Iris pigment epithelial cell (primary cell): Measurements from ENCODE around the gene FAM120AOS.
A peak's percentile ranks its signal among the peaks of the same experiment; 100 is the strongest.

Experiments used
- DNase-seq: peaks from one replicate; pipeline ENCODE4 v3.0.0-alpha.2; 2011; ENCODE audit warnings: low read depth

The FAM120AOS gene

DNA sequence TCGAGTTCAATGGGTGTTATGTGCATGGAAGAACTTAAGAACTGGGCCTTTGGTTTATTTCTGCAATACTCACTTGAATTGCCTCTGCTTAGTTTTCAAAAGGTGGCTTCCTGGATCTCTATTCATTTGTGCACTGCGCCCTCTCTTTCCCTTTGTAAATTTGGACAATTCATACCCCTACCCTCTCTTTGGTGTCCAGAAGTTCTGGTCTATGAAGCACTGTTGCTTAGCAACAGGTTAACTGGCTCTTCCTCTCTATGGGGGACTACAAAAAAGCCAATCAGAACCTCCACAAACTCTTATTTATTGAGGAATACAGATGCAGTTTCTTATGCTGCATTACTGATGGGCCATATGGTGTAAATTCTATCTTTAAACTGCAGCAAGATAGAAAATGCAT, 15.4 kb downstream of the FAM120AOS start:
- no peak for DNase-seq

DNA sequence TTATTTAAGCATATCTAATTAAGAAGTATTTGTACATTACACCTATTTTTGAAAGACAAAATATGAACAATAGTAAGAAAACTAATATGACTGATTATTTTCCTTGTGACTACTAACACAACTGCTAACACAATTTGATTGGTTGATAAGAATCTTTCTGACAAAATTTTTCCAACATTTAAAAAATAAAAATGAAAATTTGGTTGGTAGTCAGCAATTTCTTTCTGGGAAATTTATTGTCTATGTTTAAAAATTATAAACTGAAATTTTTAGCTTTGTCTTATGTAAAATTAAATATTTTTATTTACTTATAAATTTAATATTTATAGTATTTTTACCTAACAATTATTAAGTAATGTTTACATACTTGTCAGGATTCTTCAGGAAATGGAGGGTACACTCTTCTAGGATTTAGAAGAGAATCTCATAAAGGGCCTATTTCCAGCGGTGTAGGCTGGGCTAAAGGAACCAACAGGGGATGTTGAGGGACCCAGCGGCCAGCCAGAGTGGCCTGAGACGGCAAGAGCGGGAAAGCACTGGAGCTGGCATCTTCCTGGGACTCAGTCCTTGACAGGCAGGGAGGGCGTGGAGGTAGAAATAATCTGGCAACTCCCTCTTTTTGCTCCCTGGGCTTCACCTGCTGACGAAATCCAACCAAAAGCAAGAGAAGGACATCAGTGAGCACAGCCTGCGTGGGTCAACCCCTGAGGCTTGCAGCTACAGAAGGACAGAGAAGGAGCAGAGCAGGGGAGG, 16.6 kb downstream of the FAM120AOS start:
- DNase-seq, result no peak

DNA sequence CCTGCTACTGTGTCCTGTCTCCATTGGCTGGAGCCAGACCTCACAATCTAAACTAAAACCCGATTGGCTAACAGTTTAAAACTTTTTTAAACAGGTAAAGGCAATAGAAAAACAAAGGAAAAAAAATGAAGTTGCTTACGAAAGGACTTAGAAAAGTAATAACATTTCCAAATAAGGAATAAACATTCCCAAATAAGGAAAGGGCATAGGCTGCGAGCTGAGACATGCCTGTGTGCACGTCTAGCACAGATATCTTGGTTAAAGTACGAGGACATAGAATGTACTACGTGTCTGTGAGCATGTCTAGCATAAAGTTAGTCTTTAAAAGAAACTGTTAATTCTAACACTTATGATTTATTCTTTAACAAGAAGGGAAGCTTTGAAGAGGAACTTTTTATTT, 17.2 kb downstream of the FAM120AOS start:
- no peak for DNase-seq

DNA sequence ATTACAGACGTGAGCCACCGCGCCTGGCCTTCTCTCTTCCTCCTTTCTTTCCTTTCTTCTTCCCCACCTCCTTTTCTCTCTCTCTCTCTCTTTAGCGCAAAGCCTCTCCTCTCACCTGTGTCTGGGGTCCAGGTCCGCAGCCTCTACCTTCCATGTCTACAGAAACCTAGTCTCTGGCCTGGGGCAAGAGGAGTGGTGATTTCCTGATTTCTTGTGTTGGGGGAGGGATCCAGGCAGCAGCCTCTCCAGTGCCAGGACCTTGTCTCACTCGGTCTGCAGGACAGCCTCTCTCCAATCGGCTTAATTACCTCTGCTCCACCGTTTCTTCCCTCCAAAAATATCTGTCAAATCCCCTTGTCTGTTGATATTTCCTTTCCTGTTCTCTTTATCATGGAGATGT, 18.0 kb downstream of the FAM120AOS start:
- DNase-seq, result no peak

DNA sequence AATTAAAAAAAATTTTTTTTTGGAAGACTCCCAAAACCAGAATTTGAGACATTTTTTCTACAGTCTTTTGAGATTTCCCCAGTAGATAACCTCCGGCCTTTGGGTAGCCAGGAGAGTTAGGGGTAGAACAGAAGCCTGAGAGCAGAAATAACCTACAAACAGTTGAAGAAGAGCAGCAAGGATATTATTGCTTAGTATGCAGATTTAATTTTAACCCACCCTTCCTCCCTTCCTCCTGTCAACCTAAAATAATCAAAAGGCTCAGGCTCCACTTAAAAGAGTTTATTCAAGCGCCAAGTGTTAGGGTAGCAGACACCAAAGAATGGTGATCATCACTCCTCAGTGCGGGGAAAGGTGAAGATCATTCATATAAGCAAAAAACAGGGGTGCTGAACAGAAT, 19.3 kb downstream of the FAM120AOS start:
- DNase-seq, result no peak

DNA sequence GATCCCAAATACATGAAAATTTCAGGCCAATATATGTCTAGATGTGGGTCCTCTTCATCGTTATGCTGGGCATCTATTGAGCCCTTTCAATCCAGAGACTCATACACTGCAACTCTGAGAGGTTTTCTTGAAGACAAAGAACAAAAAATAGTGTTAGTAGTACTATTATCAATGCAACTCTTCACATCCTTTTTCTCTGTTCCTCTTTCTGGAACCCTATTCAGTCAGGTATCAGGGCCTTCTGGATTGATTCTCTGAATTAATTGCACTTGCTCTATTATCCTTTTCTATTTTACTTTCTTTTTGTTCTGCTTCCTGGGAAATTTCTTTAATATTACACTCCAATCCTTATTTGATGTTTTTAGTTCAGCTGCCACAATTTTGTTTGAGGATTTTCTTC, 20.4 kb downstream of the FAM120AOS start:
- DNase-seq, result no peak

DNA sequence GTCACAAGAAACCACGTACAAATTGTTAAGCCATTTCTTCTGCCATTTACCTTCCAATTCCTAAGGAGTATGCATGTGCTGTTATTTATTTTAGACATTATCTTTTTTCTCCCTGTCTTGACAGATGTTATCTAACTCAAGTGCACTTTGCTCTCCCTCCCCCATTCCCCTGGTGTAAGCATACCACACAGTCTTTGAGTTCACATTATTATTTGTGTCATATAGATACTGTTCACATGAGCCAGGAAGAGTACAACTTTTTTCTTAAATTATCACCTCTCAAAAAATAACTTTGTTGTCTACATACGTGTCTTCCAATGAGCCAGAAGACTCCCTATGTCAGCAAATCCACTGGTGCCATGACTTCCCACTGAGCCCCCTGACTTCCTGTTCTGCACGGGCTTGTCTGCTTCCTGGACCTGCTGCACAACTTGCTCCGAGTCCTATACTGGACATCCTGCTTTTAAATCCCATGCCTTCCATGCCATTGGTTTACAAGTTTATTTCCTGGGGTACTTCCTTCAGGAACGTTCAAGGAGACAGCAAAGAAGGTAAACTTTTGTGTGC, 21.8 kb downstream of the FAM120AOS start:
- DNase-seq, result no peak

DNA sequence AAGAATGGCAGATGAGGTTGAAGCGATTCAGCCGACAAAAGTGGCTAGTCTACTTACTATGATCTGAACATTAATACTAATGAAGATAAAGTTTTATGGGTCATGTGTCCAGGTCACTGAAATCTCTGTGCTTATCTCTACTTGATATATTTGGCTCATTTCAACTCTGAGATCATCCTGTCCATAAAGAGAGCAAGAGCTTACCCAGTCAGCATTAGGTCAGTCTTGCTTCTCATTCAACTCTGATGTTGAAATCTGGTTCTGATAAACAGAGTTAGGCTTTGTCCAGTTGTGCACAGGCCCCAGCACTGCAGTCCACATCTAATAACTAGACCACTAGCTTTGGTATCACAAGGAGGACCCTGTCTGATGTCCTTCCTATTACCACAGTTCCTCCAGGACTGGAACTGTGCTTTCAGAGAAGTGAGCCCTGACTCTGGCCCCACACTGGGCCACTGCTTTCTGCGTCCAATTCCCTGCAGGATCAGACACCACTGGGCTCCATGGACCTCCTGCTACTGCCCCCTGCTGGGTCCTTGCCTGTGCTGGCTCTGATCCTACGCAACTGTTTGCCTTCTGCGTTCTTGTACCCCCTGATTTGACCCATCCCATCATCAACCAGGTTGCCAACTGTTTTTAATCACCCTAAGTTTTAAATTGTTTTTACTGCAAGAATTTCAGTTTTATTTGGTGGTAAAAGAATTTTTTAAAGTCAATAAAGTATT, 25.6 kb downstream of the FAM120AOS start:
- peak; percentile 21 for DNase-seq

DNA sequence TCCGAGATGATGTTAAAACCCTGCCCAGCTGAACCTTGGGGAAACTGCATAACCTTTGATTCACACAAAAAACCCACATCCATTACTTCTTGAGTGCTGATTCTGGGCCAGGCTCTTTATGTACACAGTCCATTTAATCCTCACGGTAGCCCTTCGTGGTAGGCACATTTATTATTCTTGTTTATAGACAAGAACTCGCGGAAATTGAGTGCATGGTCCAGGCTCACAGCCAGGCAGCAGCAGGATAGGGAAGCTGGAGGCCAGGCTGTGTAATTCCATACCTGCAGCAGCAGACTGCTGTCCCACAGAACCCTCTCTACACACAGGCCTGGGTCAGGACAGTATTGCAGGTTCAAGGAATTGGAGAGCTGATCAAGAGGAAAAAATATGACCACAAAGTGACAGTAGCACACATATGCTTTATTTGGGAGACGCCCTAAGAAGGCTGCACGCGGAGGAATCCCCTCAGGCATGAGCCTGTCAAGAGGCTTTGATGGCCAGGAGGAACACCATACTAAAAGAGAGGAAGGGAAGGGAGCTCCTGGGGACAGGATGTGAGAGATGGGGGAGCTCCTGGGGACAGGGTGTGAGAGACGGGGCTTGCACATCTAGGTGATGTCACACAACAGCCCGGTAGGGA, 30.3 kb downstream of the FAM120AOS start:
- no peak for DNase-seq

DNA sequence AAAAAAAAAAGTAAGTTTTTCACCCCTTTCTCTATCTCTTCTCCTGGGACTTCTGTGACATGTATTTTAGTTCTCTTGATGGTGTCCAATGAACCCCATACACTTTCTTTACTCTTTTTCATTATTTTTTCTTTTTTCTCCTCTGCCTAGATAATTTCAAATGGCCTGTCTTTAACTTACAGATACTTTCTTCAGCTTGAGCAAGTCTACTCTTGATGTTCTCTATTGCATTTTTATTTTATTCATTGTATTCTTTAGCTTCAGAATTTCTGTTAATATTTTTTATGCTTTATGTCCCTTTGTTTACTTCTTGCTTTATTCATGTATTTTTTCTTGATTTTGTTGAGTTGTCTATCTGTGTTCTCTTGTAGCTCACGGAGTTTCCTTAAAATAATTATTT, 34.4 kb downstream of the FAM120AOS start:
- no peak for DNase-seq

DNA sequence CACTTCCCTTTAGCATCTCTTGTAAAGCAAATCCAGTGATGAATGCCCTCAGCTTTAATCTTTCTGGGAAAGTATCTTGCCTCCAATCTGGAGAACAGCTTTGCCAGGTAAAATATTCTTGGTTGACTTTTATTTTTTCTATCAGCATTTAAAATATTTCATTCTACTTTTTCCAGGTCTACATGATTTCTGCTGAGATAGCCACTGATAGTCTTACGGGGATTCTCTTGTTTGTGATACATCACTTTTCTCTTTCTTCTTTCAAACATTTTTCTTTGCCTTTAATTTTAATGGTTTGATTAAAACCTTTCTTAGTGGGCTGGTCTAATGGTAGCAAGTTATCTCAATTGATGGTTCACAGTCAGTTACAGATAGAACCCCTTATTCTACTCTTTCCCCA, 35.8 kb downstream of the FAM120AOS start:
- DNase-seq, result no peak

DNA sequence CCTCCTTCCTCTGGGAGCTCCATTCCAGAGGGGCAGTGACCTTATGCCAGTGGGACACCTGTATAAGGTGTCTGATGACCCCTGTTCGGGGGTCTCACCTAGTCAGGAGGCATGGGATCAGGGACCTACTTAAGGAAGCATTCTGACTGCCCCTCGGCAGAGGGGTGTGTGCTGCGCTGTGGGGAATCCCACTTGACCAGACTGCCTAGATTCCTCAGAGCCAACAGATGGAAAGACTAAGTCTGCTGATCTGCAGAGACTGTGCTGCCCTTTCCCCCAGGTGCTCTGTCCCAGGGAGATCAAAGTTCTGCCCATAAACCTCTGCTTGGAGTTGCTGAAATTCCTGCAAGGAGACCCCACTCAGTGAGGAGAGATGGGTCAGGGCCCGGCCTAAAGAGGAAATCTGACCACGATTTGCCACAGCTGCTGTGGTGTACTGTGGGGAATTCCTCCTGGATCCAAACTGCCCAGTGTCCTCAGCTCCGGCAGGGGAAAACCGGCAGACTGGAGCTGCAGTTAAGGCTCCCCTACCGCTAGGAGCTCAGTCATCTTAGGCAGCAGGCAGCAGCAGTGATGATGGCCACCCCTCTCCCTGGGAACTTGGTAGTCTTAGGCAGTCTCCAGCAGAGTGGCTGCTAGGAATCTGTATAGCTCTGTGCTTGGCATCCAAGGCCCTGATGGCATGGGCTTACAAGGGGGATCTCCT, 36.7 kb downstream of the FAM120AOS start:
- DNase-seq, result no peak

DNA sequence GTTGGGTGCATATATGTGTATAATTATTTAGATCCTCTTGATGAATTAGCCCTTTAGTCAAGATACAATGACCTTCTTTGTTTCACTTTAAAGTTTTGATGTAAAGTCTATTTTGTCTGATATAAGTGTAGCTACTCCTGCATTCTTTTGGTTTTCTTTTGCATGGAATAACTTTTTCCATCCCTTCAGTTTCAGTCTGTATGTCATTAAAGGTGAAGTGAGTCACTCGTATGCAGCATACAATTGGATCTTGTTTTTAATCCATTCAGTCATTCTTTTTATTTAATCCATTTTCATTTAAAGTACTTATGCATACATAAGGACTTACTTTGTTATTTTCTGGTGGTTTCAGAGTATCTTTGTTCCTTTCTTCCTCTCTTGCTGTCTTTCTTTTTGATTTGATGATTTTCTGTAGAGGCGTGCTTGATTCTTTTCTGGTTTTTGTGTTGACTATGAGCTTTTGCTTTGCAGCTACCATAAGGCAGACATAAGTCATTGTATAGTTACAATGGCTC, 38.1 kb downstream of the FAM120AOS start:
- DNase-seq, result no peak

DNA sequence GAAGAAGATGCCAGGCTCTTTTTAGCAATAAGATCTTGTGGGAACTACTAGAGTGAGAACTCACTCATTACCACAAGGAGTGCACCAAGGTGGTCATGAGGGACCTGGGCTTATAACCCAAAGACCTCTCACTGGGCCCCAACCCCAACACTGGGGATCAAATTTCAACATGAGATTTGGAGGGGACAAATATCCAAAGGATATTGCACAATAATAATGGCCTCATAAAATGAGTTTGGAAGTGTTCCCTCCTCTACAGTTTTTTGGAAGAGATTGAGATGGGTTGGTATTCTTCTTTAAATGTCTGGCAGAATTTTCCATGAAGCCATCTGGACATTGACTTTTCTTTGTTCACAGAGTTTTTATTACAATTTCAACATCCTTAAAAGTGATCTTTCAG, 39.9 kb downstream of the FAM120AOS start:
- no peak for DNase-seq

DNA sequence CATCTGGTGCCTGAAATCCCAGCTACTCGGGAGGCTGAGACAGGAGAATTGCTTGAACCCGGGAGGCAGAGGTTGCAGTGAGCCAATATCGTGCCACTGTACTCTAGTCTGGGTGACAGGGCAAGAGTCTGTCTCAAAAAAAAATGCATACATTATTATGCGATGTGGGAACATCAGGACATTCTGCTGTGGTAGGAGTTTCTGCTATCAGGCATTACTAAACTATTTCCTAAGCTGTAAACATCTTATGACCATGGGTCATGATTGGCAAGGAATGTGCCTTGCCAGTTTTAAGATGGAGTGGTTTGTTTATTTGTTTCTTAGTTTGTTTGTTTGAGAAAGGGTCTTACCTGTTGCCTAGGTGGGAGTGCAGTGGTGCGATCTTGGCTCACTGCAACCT, 47.0 kb downstream of the FAM120AOS start:
- DNase-seq, result no peak

DNA sequence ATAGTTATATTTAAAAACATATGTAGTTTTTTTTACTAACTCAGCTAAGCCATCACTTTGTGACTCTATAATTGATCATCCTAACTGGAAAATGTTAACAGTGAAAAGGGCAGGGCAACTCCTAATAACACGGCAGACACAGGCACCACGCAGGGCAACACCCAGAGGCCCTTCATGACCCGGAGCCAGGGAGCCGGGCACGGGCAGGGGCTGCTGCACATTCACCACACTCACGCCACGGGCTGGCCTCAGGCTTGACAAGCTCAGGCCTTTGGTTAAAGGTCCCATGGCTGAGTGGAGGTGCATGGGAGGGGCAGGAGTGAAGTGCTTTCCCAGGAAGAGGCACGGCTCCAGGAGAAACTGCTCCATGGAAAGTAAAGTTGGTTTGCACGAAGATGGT, 54.9 kb downstream of the FAM120AOS start:
- no peak for DNase-seq

DNA sequence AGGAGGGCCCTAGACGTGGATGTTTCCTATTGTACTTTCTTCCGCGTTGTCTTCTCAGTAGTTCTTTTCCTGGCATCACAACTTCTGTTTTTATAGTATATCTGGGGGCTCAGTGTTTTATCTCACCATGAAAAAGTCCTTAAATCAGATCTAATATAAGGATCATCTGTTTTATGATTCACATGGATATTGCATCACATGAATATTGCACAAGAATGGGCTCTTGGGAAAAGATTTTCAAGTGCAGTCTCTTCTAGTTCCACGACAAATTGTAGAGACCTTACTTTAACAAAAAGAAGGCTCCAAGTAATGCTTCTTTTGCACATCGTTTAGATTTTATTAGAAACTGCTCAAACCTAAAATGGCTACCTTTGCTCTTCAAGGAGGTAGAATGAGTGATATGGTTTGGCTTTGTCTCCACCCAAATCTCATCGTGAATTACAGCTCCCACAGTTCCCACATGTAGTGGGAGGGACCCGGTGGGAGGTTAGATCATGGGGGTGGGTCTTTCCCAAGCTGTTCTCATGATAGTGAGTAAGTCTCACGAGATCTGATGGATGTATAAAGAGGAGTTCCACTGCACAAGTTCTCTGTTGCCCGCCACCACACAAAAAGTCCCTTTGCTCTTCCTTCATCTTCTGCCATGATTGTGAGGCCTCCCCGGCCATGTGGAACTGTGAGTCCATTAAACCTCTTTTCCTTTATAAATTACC, 55.6 kb downstream of the FAM120AOS start:
- DNase-seq, result peak; percentile 79
